ENCODE results near the gene HOXD4.

Gene HOXD4

GRCh38 chr2:176117162-176117822 lies 34.1 kb upstream of the HOXD4 start:
- no peak for TF ChIP-seq CTCF (IDR thresholded peaks at IDR 0.05)

GRCh38 chr2:176117823-176118371 lies 33.5 kb upstream of the HOXD4 start:
- TF ChIP-seq CTCF (IDR thresholded peaks at IDR 0.05) = no peak

GRCh38 chr2:176118601-176119339 lies 32.6 kb upstream of the HOXD4 start:
- TF ChIP-seq CTCF (IDR thresholded peaks at IDR 0.05) = peak; percentile 59

- no peak for TF ChIP-seq CTCF (IDR thresholded peaks at IDR 0.05)
Observed at GRCh38 chr2:176120364-176121189, 30.8 kb upstream of the HOXD4 start.

- TF ChIP-seq CTCF (IDR thresholded peaks at IDR 0.05) = no peak
Observed at GRCh38 chr2:176121190-176122051, 29.9 kb upstream of the HOXD4 start.

- TF ChIP-seq CTCF (IDR thresholded peaks at IDR 0.05) = no peak
Observed at GRCh38 chr2:176122052-176122682, 29.2 kb upstream of the HOXD4 start.

Measured in LNCAP (cell line).